K562 (cell line): ENCODE data around the gene TMOD2. TPM values are rescaled to one million over a fixed set of nuclear protein-coding genes. Genes with fewer than 3 reads are reported as not detected.

Source experiments
- ATAC-seq: fragments of 200-7000 bp; cut with Tn5 transposase; 3 replicates; pipeline ENCODE4 v1.9.1; 2020; ENCODE audit warnings: moderate library complexity
- BruUV-seq: library from RNA; stranded (reverse); fragments of 400-500 nt; replicated peaks from 2 replicates; lab custom pipeline; 2021; lab: Mats Ljungman, UMichigan
- CTCF ChIA-PET: fragments of 300-600 bp; formaldehyde crosslinking; extraction: SDS; loops from one replicate; lab custom pipeline; 2021; ENCODE audit warnings: low intra/inter-chr PET ratio; lab: Yijun Ruan, JAX
- POLR2A ChIA-PET: fragments of 300-600, 350-650 bp; sonication (Branson Sonifier 250); formaldehyde crosslinking; extraction: SDS; loops from one replicate; lab custom pipeline; 2021; ENCODE audit warnings: antibody characterized with exemption, inconsistent platforms; lab: Yijun Ruan, JAX
- DNase-seq, 4 experiments: peaks; one replicate each; pipeline versions ENCODE4 v3.0.0 to v3.0.0-alpha.2; 2011 to 2018; ENCODE audit warnings: low spot score in 3 of 4, mixed read lengths in 3 of 4; ENCODE audit errors: extremely low read depth in 1 of 4
- FAIRE-seq: peaks from 2 replicates; lab custom pipeline; 2011; peaks lifted over from hg19 to GRCh38; lab: Jason Lieb, UNC
- H2AFZ ChIP-seq: 2 replicates; pipeline ENCODE4 v1.6.0; 2011; ENCODE audit warnings: low read depth, low read length, control low read depth, inconsistent platforms
- H3K27ac ChIP-seq: fragments of 200-600 bp; 3 replicates; pipeline ENCODE4 v1.8.0; 2011; ENCODE audit warnings: low read depth, mild to moderate bottlenecking, control low read depth, inconsistent platforms, low read length, moderate library complexity, mixed read lengths; ENCODE audit errors: extremely low read depth
- H3K27me3 ChIP-seq, 2 experiments: fragments of 300-600 bp in 1 of 2; 2 replicates in 1 of 2; 3 replicates in 1 of 2; pipeline versions ENCODE4 v1.6.0 to v1.8.0; 2011; ENCODE audit warnings: inconsistent platforms in 2 of 2, low read length in 2 of 2, mild to moderate bottlenecking in 1 of 2, mixed read lengths in 1 of 2, moderate library complexity in 1 of 2; ENCODE audit not compliant: control insufficient read depth in 2 of 2, insufficient read depth in 2 of 2
- H3K36me3 ChIP-seq: fragments of 300-600 bp; 3 replicates; pipeline ENCODE4 v1.8.0; 2011; ENCODE audit warnings: mild to moderate bottlenecking, low read length, inconsistent platforms; ENCODE audit not compliant: control insufficient read depth, insufficient read depth
- H3K4me1 ChIP-seq, 2 experiments: fragments of 200-600 bp in 1 of 2; replicated peaks in 1 of 2; 2 replicates in 1 of 2; 3 replicates in 1 of 2; pipeline versions ENCODE4 v1.5.1 to v1.8.0; 2011; ENCODE audit warnings: inconsistent platforms in 2 of 2, low read length in 2 of 2, mild to moderate bottlenecking in 1 of 2, mixed read lengths in 1 of 2, moderate library complexity in 1 of 2; ENCODE audit not compliant: control insufficient read depth in 2 of 2, insufficient read depth in 2 of 2
- H3K4me2 ChIP-seq: 2 replicates; pipeline ENCODE4 v1.6.1; 2011; ENCODE audit warnings: low read length, control low read depth, inconsistent platforms, mixed read lengths; ENCODE audit not compliant: insufficient read depth
- H3K4me3 ChIP-seq: fragments of 200-600 bp; sonication (generic), shearing (Covaris generic); 2 replicates; pipeline ENCODE4 v1.5.1; 2016; ENCODE audit warnings: control low read depth, inconsistent platforms
- H3K79me2 ChIP-seq: fragments of 200-600 bp; 3 replicates; pipeline ENCODE4 v1.8.0; 2011; ENCODE audit warnings: low read length, inconsistent platforms; ENCODE audit not compliant: control insufficient read depth, insufficient read depth
- H3K9ac ChIP-seq, 2 experiments: 2 replicates each; pipeline versions ENCODE4 v1.6.0 to v1.6.1; 2011; ENCODE audit warnings: low read depth in 2 of 2, low read length in 2 of 2, control low read depth in 1 of 2, inconsistent platforms in 1 of 2, mild to moderate bottlenecking in 1 of 2, mixed read lengths in 1 of 2; ENCODE audit not compliant: insufficient read depth in 1 of 2
- H3K9me1 ChIP-seq: one replicate; pipeline ENCODE4 v1.6.0; 2011; ENCODE audit warnings: inconsistent platforms, mild to moderate bottlenecking, low read length, moderate library complexity; ENCODE audit not compliant: control insufficient read depth, insufficient read depth
- H3K9me3 ChIP-seq: replicated peaks from 2 replicates; pipeline ENCODE4 v1.5.1; 2011; ENCODE audit warnings: low read depth, low read length, inconsistent platforms; ENCODE audit not compliant: control insufficient read depth, insufficient read depth
- H4K20me1 ChIP-seq: replicated peaks from 2 replicates; pipeline ENCODE4 v1.6.1; 2011; ENCODE audit warnings: low read length, inconsistent platforms, mixed read lengths; ENCODE audit not compliant: control insufficient read depth, insufficient read depth
- ADNP ChIP-seq: fragments of 200-800 bp; sonication (Bioruptor generic); IDR thresholded peaks from 2 replicates; pipeline ENCODE4 v1.6.1; 2016; ENCODE audit warnings: missing genetic modification characterization, missing compliant biosample characterization
- ESRRB ChIP-seq: fragments of 250-450 bp; sonication (Bioruptor Pico); IDR thresholded peaks from 2 replicates; pipeline ENCODE4 v1.5.0; 2020; ENCODE audit warnings: mild to moderate bottlenecking, moderate library complexity, borderline replicate concordance
- FOXA3 ChIP-seq, 2 experiments: fragments of 450-650 bp in 1 of 2; sonication (generic) in 1 of 2; formaldehyde crosslinking; IDR thresholded peaks in 1 of 2; conservative IDR thresholded peaks in 1 of 2; 2 replicates each; pipeline versions ENCODE4 v1.4.0 to v1.8.0; 2020 to 2022; ENCODE audit warnings: mild to moderate bottlenecking in 2 of 2, missing genetic modification reagents in 1 of 2
- GABPB1 ChIP-seq: sonication (generic); formaldehyde crosslinking; IDR thresholded peaks from 2 replicates; pipeline ENCODE4 v1.8.0; 2022; ENCODE audit warnings: mild to moderate bottlenecking, missing genetic modification reagents
- GATAD2A ChIP-seq: fragments of 450-650 bp; IDR thresholded peaks from 2 replicates; pipeline ENCODE4 v1.6.1; 2017
- HOXB6 ChIP-seq: fragments of 250-450 bp; sonication (Bioruptor Pico); IDR thresholded peaks from 2 replicates; pipeline ENCODE4 v1.5.1; 2022; ENCODE audit warnings: mild to moderate bottlenecking, borderline replicate concordance
- KDM1A ChIP-seq, 2 experiments: fragments of 450-650 bp; IDR thresholded peaks; 2 replicates each; pipeline ENCODE4 v1.6.1; 2016; ENCODE audit warnings: mild to moderate bottlenecking in 2 of 2
- L3MBTL2 ChIP-seq: fragments of 450-650 bp; IDR thresholded peaks from 2 replicates; pipeline ENCODE4 v1.6.1; 2016; ENCODE audit warnings: mild to moderate bottlenecking, moderate library complexity
- SMAD3 ChIP-seq: fragments of 450-650 bp; formaldehyde crosslinking; conservative IDR thresholded peaks from 2 replicates; pipeline ENCODE4 v1.4.0; 2020; ENCODE audit warnings: mild to moderate bottlenecking
- SRSF1 ChIP-seq: fragments of 200-400 bp; formaldehyde crosslinking; IDR thresholded peaks from 2 replicates; pipeline ENCODE4 v1.6.1; 2017; ENCODE audit warnings: mild to moderate bottlenecking, low read depth, low read length, moderate library complexity
- TAL1 ChIP-seq: fragments of 450-650 bp; IDR thresholded peaks from 2 replicates; pipeline ENCODE4 v1.6.1; 2016; ENCODE audit warnings: mild to moderate bottlenecking
- ZFP1 ChIP-seq: fragments of 450-650 bp; formaldehyde crosslinking; IDR thresholded peaks from 2 replicates; pipeline ENCODE4 v1.4.0; 2020; ENCODE audit warnings: mild to moderate bottlenecking, mixed read lengths
- ZKSCAN3 ChIP-seq: fragments of 250-450 bp; sonication (Bioruptor Pico); IDR thresholded peaks from 2 replicates; pipeline ENCODE4 v1.4.0; 2020
- ZNF282 ChIP-seq: sonication (generic); formaldehyde crosslinking; IDR thresholded peaks from 2 replicates; pipeline ENCODE4 v1.8.1; 2023; ENCODE audit warnings: missing genetic modification reagents
- ZNF347 ChIP-seq: fragments of 450-650 bp; formaldehyde crosslinking; IDR thresholded peaks from 2 replicates; pipeline ENCODE4 v1.4.0; 2020; ENCODE audit warnings: low read depth, mild to moderate bottlenecking, moderate library complexity
- ZNF444 ChIP-seq: fragments of 250-450 bp; sonication (Bioruptor Pico); IDR thresholded peaks from 2 replicates; pipeline ENCODE4 v1.4.0; 2020; ENCODE audit warnings: mild to moderate bottlenecking, moderate library complexity
- WGBS: fragments of 100-300 bp; shearing (Covaris generic); methylation state at CpG from one replicate; pipeline ENCODE4 v1.1.6; 2016; ENCODE audit warnings: low coverage, mixed read lengths; ENCODE audit not compliant: insufficient coverage; ENCODE audit errors: missing lambda C conversion rate; 5-methylcytosine and 5-hydroxymethylcytosine counted together
- in situ Hi-C: fragments of 300-500 bp; cut with MboI; formaldehyde crosslinking; loops from 4 replicates; pipeline ENCODE4 v1.15.0; 2018; ENCODE audit warnings: inconsistent platforms, mixed read lengths
- intact Hi-C: fragments of 100-400 bp; cut with micrococcal nuclease; formaldehyde crosslinking; loops from 2 replicates; pipeline ENCODE4 v1.14.2; 2022
- polyA plus RNA-seq, 8 experiments: library from polyadenylated mRNA; depleted of rRNA in 4 of 8; stranded (reverse) in 5 of 8; unstranded in 3 of 8; fragments of >200 nt; fragmentation: Nextera tagmentation in 2 of 8; fragmentation: Illumina TruSeq in 1 of 8; extraction: Ambion mirVana in 2 of 8; extraction: Trizol in 1 of 8; gene quantifications; 2 replicates each; pipeline versions ENCODE4 v1.2.1 to v1.2.3, GENCODE V29; 2011 to 2014; ENCODE audit warnings: inconsistent platforms in 1 of 8, missing spikeins in 1 of 8
- total RNA-seq, 7 experiments: library from RNA; depleted of rRNA in 6 of 7; stranded (reverse); fragments of >200 nt in 6 of 7; fragmentation: Illumina TruSeq in 2 of 7; extraction: Trizol in 2 of 7; gene quantifications; 2 replicates each; pipeline versions ENCODE4 v1.2.1 to v1.2.3, GENCODE V29; 2011 to 2021; ENCODE audit warnings: low replicate concordance in 1 of 7
- TF ChIP-seq, protein P1 (sequence below): sonication (generic); formaldehyde crosslinking; IDR thresholded peaks from 2 replicates; pipeline ENCODE4 v1.8.0; 2022; ENCODE audit warnings: mild to moderate bottlenecking, missing genetic modification reagents
- TF ChIP-seq, protein P2 (sequence below): fragments of 450-650 bp; formaldehyde crosslinking; IDR thresholded peaks from 2 replicates; pipeline ENCODE4 v1.4.0; 2022; ENCODE audit warnings: missing genetic modification characterization
- TF ChIP-seq, protein P3 (sequence below): fragments of 250-450 bp; sonication (Bioruptor Pico); IDR thresholded peaks from 2 replicates; pipeline ENCODE4 v1.8.0; 2022; ENCODE audit warnings: moderate library complexity, mild to moderate bottlenecking, inconsistent platforms

TMOD2 gene
- total and polyA plus RNA-seq, 9 of the 15 experiments (the other 6 are each of a cell fraction or from before 2014, with no cell fraction given), result 0.49 to 3.8 (median 3.0) TPM

DNA sequence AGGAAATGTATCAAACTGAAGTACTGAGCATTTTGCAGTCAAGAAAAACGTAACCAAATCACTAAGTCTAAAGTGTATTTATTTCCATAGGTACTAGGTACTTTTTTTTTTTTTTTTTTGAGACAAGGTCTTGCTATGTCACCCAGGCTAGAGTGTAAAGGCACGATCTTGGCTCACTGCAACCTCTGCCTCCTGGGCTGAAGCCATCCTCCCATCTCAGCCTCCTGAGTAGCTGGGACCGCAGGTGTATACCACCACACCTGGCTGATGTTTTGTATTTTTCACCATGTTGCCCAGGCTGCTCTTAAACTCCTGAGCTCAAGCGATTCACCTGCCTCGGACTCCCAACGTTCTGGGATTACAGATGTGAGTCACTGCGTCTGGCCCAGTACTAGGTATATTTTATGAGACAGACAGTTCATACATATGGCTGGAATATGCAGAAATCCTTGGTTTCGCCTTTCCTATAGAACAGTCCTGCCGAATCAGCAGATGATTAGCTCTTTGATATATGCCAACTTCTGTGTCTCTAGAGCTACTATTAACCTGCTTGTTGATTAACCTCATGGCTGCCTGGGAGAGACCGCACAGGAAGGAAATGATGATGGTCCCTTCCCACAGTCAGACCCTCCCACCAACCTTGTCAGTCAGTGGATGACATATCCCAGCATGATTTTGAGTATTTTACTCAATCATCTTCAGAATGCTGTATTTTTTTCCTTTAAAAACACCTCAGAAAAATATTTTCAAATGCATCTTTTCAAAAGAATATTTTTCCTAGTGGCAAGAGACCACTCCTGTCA, 110.4 kb downstream of the TMOD2 start (continued):
- TF ChIP-seq, protein P1, sequence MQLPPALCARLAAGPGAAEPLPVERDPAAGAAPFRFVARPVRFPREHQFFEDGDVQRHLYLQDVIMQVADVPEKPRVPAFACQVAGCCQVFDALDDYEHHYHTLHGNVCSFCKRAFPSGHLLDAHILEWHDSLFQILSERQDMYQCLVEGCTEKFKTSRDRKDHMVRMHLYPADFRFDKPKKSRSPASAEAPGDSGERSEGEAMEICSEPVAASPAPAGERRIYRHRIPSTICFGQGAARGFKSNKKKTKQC (CRISPR knock-in tag), result no peak

DNA sequence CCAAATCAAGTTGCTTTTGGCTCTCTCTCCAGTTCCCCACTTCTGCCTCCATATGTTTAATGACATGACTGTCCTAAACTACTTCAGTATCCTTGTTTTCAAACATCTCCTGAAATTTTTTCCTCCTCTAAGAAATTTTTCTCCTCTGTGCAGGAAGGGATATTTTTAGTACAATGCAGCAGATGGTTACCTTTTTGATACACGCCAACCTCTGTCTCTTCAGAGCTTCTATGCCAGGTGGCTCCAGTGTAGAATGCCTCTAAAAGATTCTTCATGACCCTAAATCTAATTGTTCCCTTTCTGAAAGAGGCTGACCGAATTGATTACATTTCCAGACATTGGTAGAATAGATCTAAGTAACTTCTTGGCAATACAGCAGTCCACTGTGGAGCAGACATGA, 111.7 kb downstream of the TMOD2 start:
- no peak for TF ChIP-seq ZNF347 (CRISPR knock-in tag)
- TF ChIP-seq GABPB1 (CRISPR knock-in tag), result no peak
- TF ChIP-seq, protein P2, sequence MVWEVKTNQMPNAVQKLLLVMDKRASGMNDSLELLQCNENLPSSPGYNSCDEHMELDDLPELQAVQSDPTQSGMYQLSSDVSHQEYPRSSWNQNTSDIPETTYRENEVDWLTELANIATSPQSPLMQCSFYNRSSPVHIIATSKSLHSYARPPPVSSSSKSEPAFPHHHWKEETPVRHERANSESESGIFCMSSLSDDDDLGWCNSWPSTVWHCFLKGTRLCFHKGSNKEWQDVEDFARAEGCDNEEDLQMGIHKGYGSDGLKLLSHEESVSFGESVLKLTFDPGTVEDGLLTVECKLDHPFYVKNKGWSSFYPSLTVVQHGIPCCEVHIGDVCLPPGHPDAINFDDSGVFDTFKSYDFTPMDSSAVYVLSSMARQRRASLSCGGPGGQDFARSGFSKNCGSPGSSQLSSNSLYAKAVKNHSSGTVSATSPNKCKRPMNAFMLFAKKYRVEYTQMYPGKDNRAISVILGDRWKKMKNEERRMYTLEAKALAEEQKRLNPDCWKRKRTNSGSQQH, result no peak
- no peak for TF ChIP-seq ZNF282 (CRISPR knock-in tag)
- no peak for TF ChIP-seq SMAD3 (CRISPR knock-in tag)
- TF ChIP-seq ZFP1, result no peak
- TF ChIP-seq HOXB6, result no peak
- no peak for TF ChIP-seq KDM1A (IDR thresholded peaks at IDR 0.05)
- no peak for TF ChIP-seq GATAD2A
- no peak for TF ChIP-seq SRSF1
- no peak for TF ChIP-seq ESRRB (CRISPR knock-in tag)
- TF ChIP-seq, protein P3, sequence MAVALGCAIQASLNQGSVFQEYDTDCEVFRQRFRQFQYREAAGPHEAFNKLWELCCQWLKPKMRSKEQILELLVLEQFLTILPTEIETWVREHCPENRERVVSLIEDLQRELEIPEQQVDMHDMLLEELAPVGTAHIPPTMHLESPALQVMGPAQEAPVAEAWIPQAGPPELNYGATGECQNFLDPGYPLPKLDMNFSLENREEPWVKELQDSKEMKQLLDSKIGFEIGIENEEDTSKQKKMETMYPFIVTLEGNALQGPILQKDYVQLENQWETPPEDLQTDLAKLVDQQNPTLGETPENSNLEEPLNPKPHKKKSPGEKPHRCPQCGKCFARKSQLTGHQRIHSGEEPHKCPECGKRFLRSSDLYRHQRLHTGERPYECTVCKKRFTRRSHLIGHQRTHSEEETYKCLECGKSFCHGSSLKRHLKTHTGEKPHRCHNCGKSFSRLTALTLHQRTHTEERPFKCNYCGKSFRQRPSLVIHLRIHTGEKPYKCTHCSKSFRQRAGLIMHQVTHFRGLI, result no peak
- no peak for TF ChIP-seq TAL1
- TF ChIP-seq L3MBTL2, result no peak
- TF ChIP-seq ZNF444 (CRISPR knock-in tag), result no peak
- TF ChIP-seq ADNP (tag), result no peak
- TF ChIP-seq ZKSCAN3 (CRISPR knock-in tag), result no peak
- TF ChIP-seq FOXA3 (CRISPR knock-in tag; conservative IDR thresholded peaks at IDR 0.05 in 1 of 2, IDR thresholded peaks at IDR 0.05 in 1 of 2), result no peak
- TF ChIP-seq, all 486 proteins: peak for 0
- FAIRE-seq, result no peak
- Histone ChIP-seq H3K79me2 (peaks cover 19% of the 10 kb centered on the region), H4K20me1 (no peaks in the 10 kb centered on the region), H3K9me3 (no peaks in the 10 kb centered on the region), H3K27ac (no peak overlapping the region), H3K4me1 (no peaks in the 10 kb centered on the region; a peak in 1 of 5 replicates), H3K4me2 (no peak overlapping the region), H3K9me1 (no peaks in the 10 kb centered on the region), H3K4me3 (no peak overlapping the region), H3K9ac (no peak overlapping the region), H3K36me3 (peaks cover 44% of the 10 kb centered on the region), H3K27me3 (no peaks in the 10 kb centered on the region), H2AFZ (no peak overlapping the region)
- in situ Hi-C loops (no loop called here), intact Hi-C loops (no loop called here)
- no peak for DNase-seq
- ChIA-PET POLR2A (interaction anchor here (0.8 to 1.7 kb wide), 3 partner anchors 10 to 158 kb away, joined by 4 to 6 read pairs (median 4); no protein-coding TSS in a partner anchor), CTCF (no interaction called here)
- BruUV-seq, result no TSS peak
- no peak for ATAC-seq
- WGBS, result 92% methylated on average over 2 of the region's 2 CpGs
